GM21737 (cell line): ENCODE results near the gene HNF1A.
"Not testable (repeated sequence)": the region's sequence is repeated elsewhere in the genome, so short reads cannot be mapped to it uniquely, and the experiment has no call there.

ENCODE experiments used
- ATAC-seq: cut with Tn5 transposase; IDR thresholded peaks from one replicate; pipeline ENCODE4 v1.9.1; 2021; ENCODE audit warnings: mild to moderate bottlenecking, moderate library complexity; ENCODE audit not compliant: unreplicated experiment

Gene HNF1A

DNA sequence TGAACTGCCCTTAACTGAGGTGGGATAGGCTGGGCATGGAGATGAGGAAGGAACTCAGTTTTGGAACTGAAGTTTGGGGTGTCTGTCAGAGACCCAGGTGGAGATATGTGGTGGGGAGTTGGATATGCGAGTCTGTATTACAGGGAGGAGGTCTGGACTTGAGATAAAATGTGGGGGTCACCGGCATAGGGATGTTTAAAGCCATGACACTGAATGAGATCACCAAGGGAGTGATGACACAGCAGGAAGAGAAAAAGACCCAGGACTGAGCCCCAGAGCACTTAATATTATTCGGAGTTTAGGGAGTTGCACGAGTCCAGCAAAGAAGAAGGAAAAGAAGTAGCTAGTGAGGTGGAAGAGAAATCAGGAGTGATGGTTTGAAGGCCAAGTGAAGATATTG, 64.7 kb downstream of the HNF1A start:
- ATAC-seq, result no peak

DNA sequence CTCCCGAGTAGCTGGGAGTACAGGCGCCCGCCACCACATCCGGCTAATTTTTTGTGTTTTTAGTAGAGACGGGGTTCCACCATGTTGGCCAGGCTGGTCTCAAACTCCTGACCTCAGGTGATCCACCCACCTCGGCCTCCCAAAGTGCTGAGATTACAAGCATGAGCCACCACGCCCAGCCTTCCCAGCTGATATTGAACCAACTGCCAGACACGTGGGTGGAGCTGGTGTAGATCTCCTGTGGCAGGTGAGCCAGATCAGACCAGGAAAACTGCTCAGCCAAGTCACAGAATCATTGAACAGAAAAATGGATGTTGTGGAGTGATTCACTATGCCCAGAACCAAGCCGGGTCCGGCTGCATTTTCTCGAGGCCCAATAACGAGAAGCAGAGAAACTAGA, 69.1 kb downstream of the HNF1A start:
- not testable (repeated sequence) for ATAC-seq

DNA sequence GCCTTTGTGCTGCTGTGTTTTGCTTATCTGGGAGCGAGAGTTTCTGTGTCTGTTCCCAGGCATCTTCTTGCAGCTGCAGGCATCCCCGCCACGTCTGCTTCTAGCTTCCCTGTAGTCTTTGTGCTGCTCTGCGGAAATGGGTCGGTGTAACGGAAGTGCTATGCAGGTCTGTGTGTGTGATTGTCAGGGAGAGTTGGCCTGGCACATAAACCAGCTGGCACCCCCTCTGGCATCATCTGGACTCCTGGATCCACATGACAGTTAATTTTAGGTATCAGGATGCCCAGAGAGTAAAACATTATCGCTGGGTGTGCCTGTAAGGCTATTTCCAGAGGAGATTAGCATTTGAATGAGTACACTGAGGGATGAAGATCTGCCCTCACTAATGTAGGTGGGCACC, 70.1 kb downstream of the HNF1A start:
- ATAC-seq, result no peak

GRCh38 chr12:121050725-121051124, 72.4 kb downstream of the HNF1A start:
- no peak for ATAC-seq
